Osteocyte (in vitro differentiated cells): ENCODE results near the gene TXNDC2. TPM values are rescaled to one million over a fixed set of nuclear protein-coding genes. Genes with fewer than 3 reads are reported as not detected.

Experiments
- DNase-seq: peaks from one replicate; pipeline ENCODE4 v3.0.0; 2021; ENCODE audit warnings: mixed read lengths; ENCODE audit not compliant: unreplicated experiment; ENCODE audit errors: extremely low spot score
- H3K27ac Mint-ChIP-seq: one replicate; pipeline ENCODE4 v1.8.0; 2021; ENCODE audit warnings: mild to moderate bottlenecking, mixed read lengths; ENCODE audit not compliant: unreplicated experiment
- H3K27me3 Mint-ChIP-seq: one replicate; pipeline ENCODE4 v1.8.0; 2021; ENCODE audit warnings: mixed read lengths; ENCODE audit not compliant: unreplicated experiment
- H3K36me3 Mint-ChIP-seq: one replicate; pipeline ENCODE4 v1.8.0; 2021; ENCODE audit warnings: mixed read lengths; ENCODE audit not compliant: unreplicated experiment
- H3K4me1 Mint-ChIP-seq: one replicate; pipeline ENCODE4 v1.8.0; 2021; ENCODE audit warnings: mixed read lengths; ENCODE audit not compliant: unreplicated experiment
- H3K4me3 Mint-ChIP-seq: one replicate; pipeline ENCODE4 v1.8.0; 2021; ENCODE audit warnings: mild to moderate bottlenecking, moderate library complexity, mixed read lengths; ENCODE audit not compliant: unreplicated experiment
- H3K9me3 Mint-ChIP-seq: one replicate; pipeline ENCODE4 v1.8.0; 2021; ENCODE audit warnings: mixed read lengths; ENCODE audit not compliant: unreplicated experiment
- CTCF ChIP-seq: fragments of 200-600 bp; sonication (generic); IDR thresholded peaks from 2 replicates; pipeline ENCODE4 v1.5.0; 2021; ENCODE audit warnings: antibody characterized with exemption, mild to moderate bottlenecking, moderate library complexity
- total RNA-seq: library from RNA; stranded (reverse); gene quantifications from 2 replicates; pipeline ENCODE4 v1.2.1, GENCODE V29; 2021

The TXNDC2 gene
- total RNA-seq, 1 donor from 2014 or later: 0.11 TPM

- Mint-ChIP-seq H3K27me3 (no peaks in the 10 kb centered on the region), H3K36me3 (no peaks in the 10 kb centered on the region), H3K4me3 (peak overlapping the region; percentile 68), H3K27ac (peak overlapping the region; percentile 94), H3K9me3 (no peaks in the 10 kb centered on the region), H3K4me1 (peaks cover 14% of the 10 kb centered on the region)
- no peak for TF ChIP-seq CTCF
- DNase-seq: no peak
Observed at GRCh38 chr18:9876212-9876866, 9.4 kb upstream of the TXNDC2 start.

- no peak for DNase-seq
- peak overlapping the region; percentile 94 for H3K27ac Mint-ChIP-seq
- H3K4me1 Mint-ChIP-seq: peaks cover 14% of the 10 kb centered on the region
- H3K4me3 Mint-ChIP-seq: peak overlapping the region; percentile 68
- H3K36me3 Mint-ChIP-seq: no peaks in the 10 kb centered on the region
- no peaks in the 10 kb centered on the region for H3K27me3 Mint-ChIP-seq
- no peaks in the 10 kb centered on the region for H3K9me3 Mint-ChIP-seq
- TF ChIP-seq CTCF: no peak
Observed at GRCh38 chr18:9876867-9877654, 8.7 kb upstream of the TXNDC2 start.

GRCh38 chr18:9877655-9878014, 8.1 kb upstream of the TXNDC2 start:
- TF ChIP-seq CTCF: no peak
- Mint-ChIP-seq H3K27ac (peak overlapping the region; percentile 94), H3K27me3 (no peaks in the 10 kb centered on the region), H3K9me3 (no peaks in the 10 kb centered on the region), H3K4me1 (peaks cover 14% of the 10 kb centered on the region), H3K36me3 (no peaks in the 10 kb centered on the region), H3K4me3 (peak overlapping the region; percentile 68)
- DNase-seq: no peak

- Mint-ChIP-seq H3K27me3 (no peaks in the 10 kb centered on the region), H3K9me3 (no peaks in the 10 kb centered on the region), H3K27ac (no peak overlapping the region), H3K36me3 (no peaks in the 10 kb centered on the region), H3K4me3 (no peak overlapping the region), H3K4me1 (peaks cover 14% of the 10 kb centered on the region)
- DNase-seq: no peak
- TF ChIP-seq CTCF: no peak
Observed at GRCh38 chr18:9878095-9878494, 7.7 kb upstream of the TXNDC2 start.

- Mint-ChIP-seq H3K9me3 (no peaks in the 10 kb centered on the region), H3K4me1 (peaks cover 14% of the 10 kb centered on the region), H3K27me3 (no peaks in the 10 kb centered on the region), H3K36me3 (no peaks in the 10 kb centered on the region), H3K4me3 (no peak overlapping the region), H3K27ac (no peak overlapping the region)
- DNase-seq: no peak
- no peak for TF ChIP-seq CTCF
Observed at GRCh38 chr18:9878783-9879242, 7.0 kb upstream of the TXNDC2 start.
